ENCODE measurements around the gene MRPS5. TPM values are rescaled to one million over a fixed set of nuclear protein-coding genes. Genes with fewer than 3 reads are reported as not detected.
"Not testable (repeated sequence)": the region's sequence is repeated elsewhere in the genome, so short reads cannot be mapped to it uniquely, and the experiment has no call there.

MRPS5 gene
- total and polyA plus RNA-seq, 5 donors from 2014 or later = 31.2 to 46.4 (median 41.5) TPM

DNA sequence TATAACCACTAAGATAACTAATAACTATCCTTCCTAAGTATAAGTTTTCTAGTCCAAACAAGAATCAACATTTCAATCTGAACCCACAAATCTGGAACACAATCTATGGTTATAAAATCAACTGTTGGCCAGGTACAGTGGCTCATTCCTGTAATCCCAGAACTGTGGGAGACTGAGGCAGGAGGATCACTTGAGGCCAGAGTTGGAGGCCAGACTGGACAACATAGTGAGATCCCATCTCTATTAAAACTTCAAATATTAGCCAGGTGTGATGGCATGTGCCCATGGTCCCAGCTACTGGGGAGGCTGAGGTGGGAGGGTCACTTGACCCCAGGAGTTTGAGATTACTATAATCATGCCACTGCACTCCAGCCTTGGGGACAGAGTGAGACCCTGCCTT is 11.2 kb downstream of the MRPS5 start:
- Mint-ChIP-seq H3K36me3 (peaks cover 43% of the 10 kb centered on the region), H3K9me3 (no peaks in the 10 kb centered on the region), H3K27me3 (no peaks in the 10 kb centered on the region), H3K4me3 (no peak overlapping the region), H3K27ac (no peak overlapping the region), H3K4me1 (peaks cover 8 to 13% (median 11%) of the 10 kb centered on the region in 4 donors)
- ATAC-seq (ENCODE audit: low read depth in 2 of 2) = no peak
- Histone ChIP-seq H3K27me3 (ENCODE audit: control insufficient read depth, insufficient read depth, low read length) (no peaks in the 10 kb centered on the region), H3K27ac (ENCODE audit: insufficient read depth, low read length, poor library complexity, severe bottlenecking) (no peak overlapping the region), H3K4me1 (ENCODE audit: control insufficient read depth, insufficient read depth, low read length, poor library complexity, severe bottlenecking) (peaks cover 6% of the 10 kb centered on the region), H3K4me3 (ENCODE audit: low read depth, low read length) (no peak overlapping the region), H3K9me3 (ENCODE audit: control insufficient read depth in 2 of 2, low read length in 2 of 2) (no peaks in the 10 kb centered on the region), H3K36me3 (ENCODE audit: control insufficient read depth, insufficient read depth, low read length) (peaks cover 89% of the 10 kb centered on the region)
- DNase-seq = no peak

DNA sequence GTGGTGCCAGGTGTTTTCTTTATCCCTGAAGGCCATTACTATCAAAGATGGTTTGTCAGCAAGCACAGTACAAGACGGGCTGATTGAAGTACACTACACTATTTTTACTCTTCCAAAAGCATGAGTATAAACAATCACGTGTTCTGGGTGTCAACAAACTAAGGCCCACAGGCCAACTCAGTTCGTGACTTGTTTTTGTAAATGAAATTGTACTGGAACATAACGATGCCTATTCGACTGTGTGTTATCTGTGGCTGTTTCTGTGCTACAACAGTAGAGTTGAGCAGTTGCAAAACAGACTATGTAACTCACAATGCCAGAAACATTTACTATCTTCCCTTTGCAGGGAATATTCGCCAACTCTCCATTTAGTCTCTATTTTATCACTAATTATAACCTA is 12.3 kb downstream of the MRPS5 start:
- H3K27ac Mint-ChIP-seq = no peak overlapping the region
- H3K9me3 ChIP-seq (ENCODE audit: control insufficient read depth in 2 of 2, low read length in 2 of 2) = no peaks in the 10 kb centered on the region
- H3K4me1 ChIP-seq (ENCODE audit: control insufficient read depth, insufficient read depth, low read length, poor library complexity, severe bottlenecking) = no peaks in the 10 kb centered on the region
- H3K36me3 ChIP-seq (ENCODE audit: control insufficient read depth, insufficient read depth, low read length) = peaks cover 93% of the 10 kb centered on the region
- H3K4me3 ChIP-seq (ENCODE audit: low read depth, low read length) = no peak overlapping the region
- H3K27me3 ChIP-seq (ENCODE audit: control insufficient read depth, insufficient read depth, low read length) = no peaks in the 10 kb centered on the region
- H3K27ac ChIP-seq (ENCODE audit: insufficient read depth, low read length, poor library complexity, severe bottlenecking) = no peak overlapping the region
- no peak overlapping the region for H3K4me3 Mint-ChIP-seq
- H3K36me3 Mint-ChIP-seq = peaks cover 50% of the 10 kb centered on the region
- no peak for DNase-seq
- no peaks in the 10 kb centered on the region for H3K9me3 Mint-ChIP-seq
- no peaks in the 10 kb centered on the region for H3K27me3 Mint-ChIP-seq
- no peak for ATAC-seq (ENCODE audit: low read depth in 2 of 2)
- H3K4me1 Mint-ChIP-seq = peaks cover 0 to 7% (median 3%) of the 10 kb centered on the region in 4 donors

GRCh38 chr2:95106081-95106480 is 15.5 kb downstream of the MRPS5 start:
- H3K9me3 ChIP-seq (ENCODE audit: control insufficient read depth in 2 of 2, low read length in 2 of 2) = no peaks in the 10 kb centered on the region
- Mint-ChIP-seq H3K36me3 (peaks cover 61% of the 10 kb centered on the region), H3K4me3 (no peak overlapping the region), H3K27me3 (no peaks in the 10 kb centered on the region), H3K9me3 (no peaks in the 10 kb centered on the region), H3K27ac (peak overlapping the region in 2 of 3 donors; percentile 52 to 71), H3K4me1 (peaks cover 2 to 11% (median 5%) of the 10 kb centered on the region in 4 donors)
- no peaks in the 10 kb centered on the region for H3K4me1 ChIP-seq (ENCODE audit: control insufficient read depth, insufficient read depth, low read length, poor library complexity, severe bottlenecking)
- no peak for DNase-seq
- H3K36me3 ChIP-seq (ENCODE audit: control insufficient read depth, insufficient read depth, low read length) = peaks cover 97% of the 10 kb centered on the region
- no peak overlapping the region for H3K27ac ChIP-seq (ENCODE audit: insufficient read depth, low read length, poor library complexity, severe bottlenecking)
- ATAC-seq (ENCODE audit: low read depth in 2 of 2) = no peak
- no peaks in the 10 kb centered on the region for H3K27me3 ChIP-seq (ENCODE audit: control insufficient read depth, insufficient read depth, low read length)
- H3K4me3 ChIP-seq (ENCODE audit: low read depth, low read length) = no peak overlapping the region

DNA sequence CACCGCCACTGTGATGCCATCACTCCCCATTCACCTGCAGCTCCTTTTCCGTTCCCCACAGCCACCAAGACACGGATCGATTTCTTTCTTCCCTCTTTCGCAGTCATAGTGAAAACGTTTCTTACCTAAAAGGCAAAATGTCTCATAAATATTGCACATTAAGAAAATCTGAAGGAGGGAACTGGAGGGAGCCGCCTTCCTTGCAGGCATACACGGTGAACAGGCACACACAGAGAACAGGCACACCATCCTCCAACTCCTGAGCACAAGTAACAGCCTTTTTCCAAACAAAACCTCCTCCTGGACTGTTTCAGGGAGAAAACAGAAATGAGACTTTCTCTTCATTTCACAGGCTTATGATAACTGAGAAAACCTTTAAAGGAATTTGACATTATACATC is 17.0 kb downstream of the MRPS5 start:
- no peaks in the 10 kb centered on the region for H3K27me3 Mint-ChIP-seq
- no peak overlapping the region for H3K27ac Mint-ChIP-seq
- H3K9me3 Mint-ChIP-seq = peaks cover 0 to 4% (median 0%) of the 10 kb centered on the region in 7 donors
- H3K9me3 ChIP-seq (ENCODE audit: control insufficient read depth in 2 of 2, low read length in 2 of 2) = no peaks in the 10 kb centered on the region
- peaks cover 97% of the 10 kb centered on the region for H3K36me3 ChIP-seq (ENCODE audit: control insufficient read depth, insufficient read depth, low read length)
- H3K4me1 Mint-ChIP-seq = peaks cover 0 to 11% (median 1%) of the 10 kb centered on the region in 4 donors
- H3K4me3 Mint-ChIP-seq = no peak overlapping the region
- peaks cover 62% of the 10 kb centered on the region for H3K36me3 Mint-ChIP-seq
- no peak overlapping the region for H3K27ac ChIP-seq (ENCODE audit: insufficient read depth, low read length, poor library complexity, severe bottlenecking)
- H3K4me3 ChIP-seq (ENCODE audit: low read depth, low read length) = no peak overlapping the region
- H3K27me3 ChIP-seq (ENCODE audit: control insufficient read depth, insufficient read depth, low read length) = no peaks in the 10 kb centered on the region
- ATAC-seq (ENCODE audit: low read depth in 2 of 2) = no peak
- no peak for DNase-seq
- no peaks in the 10 kb centered on the region for H3K4me1 ChIP-seq (ENCODE audit: control insufficient read depth, insufficient read depth, low read length, poor library complexity, severe bottlenecking)

GRCh38 chr2:95099910-95100309 is 21.7 kb downstream of the MRPS5 start:
- H3K9me3 Mint-ChIP-seq = peaks cover 0 to 6% (median 0%) of the 10 kb centered on the region in 7 donors
- H3K4me1 Mint-ChIP-seq = peaks cover 11 to 23% (median 17%) of the 10 kb centered on the region in 4 donors
- H3K27ac Mint-ChIP-seq = peak overlapping the region in 1 of 3 donors; percentile 27
- DNase-seq = no peak
- Histone ChIP-seq H3K9me3 (ENCODE audit: control insufficient read depth in 2 of 2, low read length in 2 of 2) (no peaks in the 10 kb centered on the region), H3K36me3 (ENCODE audit: control insufficient read depth, insufficient read depth, low read length) (peaks cover 65% of the 10 kb centered on the region), H3K27me3 (ENCODE audit: control insufficient read depth, insufficient read depth, low read length) (no peaks in the 10 kb centered on the region), H3K27ac (ENCODE audit: insufficient read depth, low read length, poor library complexity, severe bottlenecking) (no peak overlapping the region), H3K4me3 (ENCODE audit: low read depth, low read length) (no peak overlapping the region), H3K4me1 (ENCODE audit: control insufficient read depth, insufficient read depth, low read length, poor library complexity, severe bottlenecking) (no peaks in the 10 kb centered on the region)
- no peaks in the 10 kb centered on the region for H3K27me3 Mint-ChIP-seq
- ATAC-seq (ENCODE audit: low read depth in 2 of 2) = no peak
- H3K4me3 Mint-ChIP-seq = no peak overlapping the region
- H3K36me3 Mint-ChIP-seq = peaks cover 61% of the 10 kb centered on the region

DNA sequence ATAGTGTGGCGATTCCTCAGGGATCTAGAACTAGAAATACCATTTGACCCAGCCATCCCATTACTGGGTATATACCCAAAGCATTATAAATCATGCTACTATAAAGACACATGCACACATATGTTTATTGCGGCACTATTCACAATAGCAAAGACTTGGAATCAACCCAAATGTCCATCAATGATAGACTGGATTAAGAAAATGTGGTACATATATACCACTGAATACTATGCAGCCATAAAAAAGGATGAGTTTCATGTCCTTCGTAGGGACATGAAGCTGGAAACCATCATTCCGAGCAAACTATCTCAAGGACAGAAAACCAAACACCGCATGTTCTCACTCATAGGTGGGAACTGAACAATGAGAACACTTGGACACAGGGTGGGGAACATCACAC is 23.3 kb downstream of the MRPS5 start:
- not testable (repeated sequence) for DNase-seq; H3K4me3 Mint-ChIP-seq; ATAC-seq (ENCODE audit: low read depth in 2 of 2); H3K4me1 ChIP-seq (ENCODE audit: control insufficient read depth, insufficient read depth, low read length, poor library complexity, severe bottlenecking); H3K27me3 Mint-ChIP-seq; H3K4me3 ChIP-seq (ENCODE audit: low read depth, low read length); H3K27ac ChIP-seq (ENCODE audit: insufficient read depth, low read length, poor library complexity, severe bottlenecking); H3K9me3 ChIP-seq (ENCODE audit: control insufficient read depth in 2 of 2, low read length in 2 of 2); H3K9me3 Mint-ChIP-seq; H3K27me3 ChIP-seq (ENCODE audit: control insufficient read depth, insufficient read depth, low read length); H3K27ac Mint-ChIP-seq
- peaks cover 11 to 32% (median 22%) of the 10 kb centered on the region in 4 donors for H3K4me1 Mint-ChIP-seq
- peaks cover 67% of the 10 kb centered on the region for H3K36me3 Mint-ChIP-seq
- peaks cover 53% of the 10 kb centered on the region for H3K36me3 ChIP-seq (ENCODE audit: control insufficient read depth, insufficient read depth, low read length)

- Histone ChIP-seq H3K27me3 (ENCODE audit: control insufficient read depth, insufficient read depth, low read length) (no peaks in the 10 kb centered on the region), H3K4me3 (ENCODE audit: low read depth, low read length) (no peak overlapping the region), H3K27ac (ENCODE audit: insufficient read depth, low read length, poor library complexity, severe bottlenecking) (no peak overlapping the region), H3K36me3 (ENCODE audit: control insufficient read depth, insufficient read depth, low read length) (peaks cover 46% of the 10 kb centered on the region), H3K9me3 (ENCODE audit: control insufficient read depth in 2 of 2, low read length in 2 of 2) (no peaks in the 10 kb centered on the region), H3K4me1 (ENCODE audit: control insufficient read depth, insufficient read depth, low read length, poor library complexity, severe bottlenecking) (no peaks in the 10 kb centered on the region)
- Mint-ChIP-seq H3K36me3 (peaks cover 51% of the 10 kb centered on the region), H3K27me3 (no peaks in the 10 kb centered on the region), H3K9me3 (peaks cover 0 to 2% (median 0%) of the 10 kb centered on the region in 7 donors), H3K4me1 (peaks cover 0 to 29% (median 24%) of the 10 kb centered on the region in 4 donors), H3K27ac (no peak overlapping the region), H3K4me3 (no peak overlapping the region)
- DNase-seq = no peak
- ATAC-seq (ENCODE audit: low read depth in 2 of 2) = no peak
Measured at GRCh38 chr2:95091885-95092555, 29.6 kb downstream of the MRPS5 start.

DNA sequence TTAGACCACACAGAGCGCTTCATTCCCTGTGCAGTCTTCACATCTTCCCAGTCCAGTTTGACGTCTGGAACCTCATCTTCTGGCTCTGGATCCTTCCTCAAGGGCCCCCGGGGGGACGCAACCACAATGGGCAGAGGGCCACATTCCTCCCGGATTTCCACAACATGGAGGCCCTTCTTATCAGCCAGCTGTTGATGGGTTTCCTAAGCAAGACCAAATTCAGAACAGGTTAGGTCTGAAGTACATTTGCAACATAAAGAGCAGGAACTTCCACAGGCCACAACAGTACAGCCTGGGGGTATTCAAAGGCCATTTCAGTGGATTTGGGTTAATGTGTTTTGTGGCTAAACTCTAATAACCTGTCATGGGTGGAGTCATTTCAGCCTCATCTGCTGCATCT is 34.2 kb downstream of the MRPS5 start:
- Mint-ChIP-seq H3K4me1 (peaks cover 0 to 4% (median 1%) of the 10 kb centered on the region in 4 donors), H3K4me3 (no peak overlapping the region), H3K27ac (no peak overlapping the region), H3K36me3 (peaks cover 28% of the 10 kb centered on the region), H3K9me3 (peaks cover 0 to 1% (median 0%) of the 10 kb centered on the region in 7 donors), H3K27me3 (no peaks in the 10 kb centered on the region)
- ATAC-seq (ENCODE audit: low read depth in 2 of 2) (no peak), DNase-seq (no peak)
- H3K27ac ChIP-seq (ENCODE audit: insufficient read depth, low read length, poor library complexity, severe bottlenecking) = no peak overlapping the region
- no peaks in the 10 kb centered on the region for H3K4me1 ChIP-seq (ENCODE audit: control insufficient read depth, insufficient read depth, low read length, poor library complexity, severe bottlenecking)
- H3K9me3 ChIP-seq (ENCODE audit: control insufficient read depth in 2 of 2, low read length in 2 of 2) = no peaks in the 10 kb centered on the region
- H3K27me3 ChIP-seq (ENCODE audit: control insufficient read depth, insufficient read depth, low read length) = no peaks in the 10 kb centered on the region
- peaks cover 51% of the 10 kb centered on the region for H3K36me3 ChIP-seq (ENCODE audit: control insufficient read depth, insufficient read depth, low read length)
- H3K4me3 ChIP-seq (ENCODE audit: low read depth, low read length) = no peak overlapping the region

All from CD4-positive, CD25-positive, alpha-beta regulatory T cell (primary cell).